ENCODE measurements around the gene MRPS22.

- TF ChIP-seq POLR2A (IDR thresholded peaks at IDR 0.05) (no peak), CTCF (IDR thresholded peaks at IDR 0.05) (no peak), EP300 (IDR thresholded peaks at IDR 0.05) (no peak)
Observed at GRCh38 chr3:139304383-139304782, 39.4 kb upstream of the MRPS22 start.
